Endothelial cell (in vitro differentiated cells): ENCODE results near the gene ARID1B. TPM values are rescaled to one million over a fixed set of nuclear protein-coding genes. Genes with fewer than 3 reads are reported as not detected.

Source experiments
- DNase-seq: peaks from one replicate; pipeline ENCODE4 v3.0.0; 2021; ENCODE audit warnings: low spot score
- H3K27ac Mint-ChIP-seq: one replicate; pipeline ENCODE4 v1.8.0; 2021; ENCODE audit warnings: mixed read lengths, inconsistent platforms; ENCODE audit not compliant: unreplicated experiment
- H3K27me3 Mint-ChIP-seq: one replicate; pipeline ENCODE4 v1.8.0; 2021; ENCODE audit warnings: mild to moderate bottlenecking, moderate library complexity, mixed read lengths, inconsistent platforms; ENCODE audit not compliant: unreplicated experiment
- H3K36me3 Mint-ChIP-seq: one replicate; pipeline ENCODE4 v1.8.0; 2021; ENCODE audit warnings: mild to moderate bottlenecking, low read depth, mixed read lengths, inconsistent platforms; ENCODE audit not compliant: unreplicated experiment
- H3K4me1 Mint-ChIP-seq: one replicate; pipeline ENCODE4 v1.8.0; 2021; ENCODE audit warnings: mild to moderate bottlenecking, mixed read lengths, inconsistent platforms; ENCODE audit not compliant: unreplicated experiment
- H3K4me3 Mint-ChIP-seq: one replicate; pipeline ENCODE4 v1.8.0; 2021; ENCODE audit warnings: mild to moderate bottlenecking, mixed read lengths, inconsistent platforms; ENCODE audit not compliant: unreplicated experiment
- H3K9me3 Mint-ChIP-seq: one replicate; pipeline ENCODE4 v1.8.0; 2021; ENCODE audit warnings: mixed read lengths, inconsistent platforms; ENCODE audit not compliant: unreplicated experiment
- CTCF ChIP-seq: fragments of 200-600 bp; sonication (generic); IDR thresholded peaks from one replicate; pipeline ENCODE4 v1.5.0; 2021; ENCODE audit warnings: antibody characterized with exemption; ENCODE audit not compliant: unreplicated experiment
- total RNA-seq: library from RNA; stranded (reverse); fragmentation: NEBNext Ultra II Directional; extraction: Animal tissue kit (Norgen Biotek cat#: 25700); gene quantifications from one replicate; pipeline ENCODE4 v1.2.1, GENCODE V29; 2021; ENCODE audit not compliant: unreplicated experiment

Gene ARID1B
- total RNA-seq, 1 donor from 2014 or later = 104 TPM

- no peaks in the 10 kb centered on the region for H3K9me3 Mint-ChIP-seq
- H3K4me1 Mint-ChIP-seq = no peaks in the 10 kb centered on the region
- no peak overlapping the region for H3K4me3 Mint-ChIP-seq
- no peak overlapping the region for H3K27ac Mint-ChIP-seq
- TF ChIP-seq CTCF = no peak
- no peaks in the 10 kb centered on the region for H3K36me3 Mint-ChIP-seq
- H3K27me3 Mint-ChIP-seq = peaks cover 3% of the 10 kb centered on the region
- no peak for DNase-seq
Observed at GRCh38 chr6:156756630-156757610, 20.3 kb upstream of the ARID1B start.

GRCh38 chr6:156757849-156758248 is 19.3 kb upstream of the ARID1B start:
- H3K4me1 Mint-ChIP-seq = no peaks in the 10 kb centered on the region
- no peak overlapping the region for H3K27ac Mint-ChIP-seq
- no peak overlapping the region for H3K4me3 Mint-ChIP-seq
- no peaks in the 10 kb centered on the region for H3K9me3 Mint-ChIP-seq
- TF ChIP-seq CTCF = no peak
- H3K36me3 Mint-ChIP-seq = no peaks in the 10 kb centered on the region
- DNase-seq = no peak
- H3K27me3 Mint-ChIP-seq = peaks cover 3% of the 10 kb centered on the region

GRCh38 chr6:156760377-156760776 is 16.8 kb upstream of the ARID1B start:
- H3K9me3 Mint-ChIP-seq = no peaks in the 10 kb centered on the region
- no peaks in the 10 kb centered on the region for H3K36me3 Mint-ChIP-seq
- H3K27ac Mint-ChIP-seq = no peak overlapping the region
- H3K4me3 Mint-ChIP-seq = no peak overlapping the region
- DNase-seq = no peak
- peaks cover 3% of the 10 kb centered on the region for H3K27me3 Mint-ChIP-seq
- no peak for TF ChIP-seq CTCF
- H3K4me1 Mint-ChIP-seq = no peaks in the 10 kb centered on the region

GRCh38 chr6:156762547-156762946 is 14.6 kb upstream of the ARID1B start:
- H3K9me3 Mint-ChIP-seq = no peaks in the 10 kb centered on the region

More at GRCh38 chr6:156762547-156762946, 14.6 kb upstream of the ARID1B start:
- Mint-ChIP-seq H3K27ac (no peak overlapping the region), H3K4me3 (no peak overlapping the region), H3K4me1 (peaks cover 1% of the 10 kb centered on the region), H3K36me3 (no peaks in the 10 kb centered on the region), H3K27me3 (peaks cover 4% of the 10 kb centered on the region)
- no peak for DNase-seq
- no peak for TF ChIP-seq CTCF
